Stromal cell of bone marrow (primary cell): ENCODE measurements around the gene OLFML2B.
A peak's percentile ranks its signal among the peaks of the same experiment; 100 is the strongest.
"Not testable (repeated sequence)": the region's sequence is repeated elsewhere in the genome, so short reads cannot be mapped to it uniquely, and the experiment has no call there.

Source experiments
- DNase-seq: peaks from one replicate; pipeline ENCODE4 v3.0.0-alpha.2; 2012; ENCODE audit warnings: low read depth

OLFML2B gene

DNA sequence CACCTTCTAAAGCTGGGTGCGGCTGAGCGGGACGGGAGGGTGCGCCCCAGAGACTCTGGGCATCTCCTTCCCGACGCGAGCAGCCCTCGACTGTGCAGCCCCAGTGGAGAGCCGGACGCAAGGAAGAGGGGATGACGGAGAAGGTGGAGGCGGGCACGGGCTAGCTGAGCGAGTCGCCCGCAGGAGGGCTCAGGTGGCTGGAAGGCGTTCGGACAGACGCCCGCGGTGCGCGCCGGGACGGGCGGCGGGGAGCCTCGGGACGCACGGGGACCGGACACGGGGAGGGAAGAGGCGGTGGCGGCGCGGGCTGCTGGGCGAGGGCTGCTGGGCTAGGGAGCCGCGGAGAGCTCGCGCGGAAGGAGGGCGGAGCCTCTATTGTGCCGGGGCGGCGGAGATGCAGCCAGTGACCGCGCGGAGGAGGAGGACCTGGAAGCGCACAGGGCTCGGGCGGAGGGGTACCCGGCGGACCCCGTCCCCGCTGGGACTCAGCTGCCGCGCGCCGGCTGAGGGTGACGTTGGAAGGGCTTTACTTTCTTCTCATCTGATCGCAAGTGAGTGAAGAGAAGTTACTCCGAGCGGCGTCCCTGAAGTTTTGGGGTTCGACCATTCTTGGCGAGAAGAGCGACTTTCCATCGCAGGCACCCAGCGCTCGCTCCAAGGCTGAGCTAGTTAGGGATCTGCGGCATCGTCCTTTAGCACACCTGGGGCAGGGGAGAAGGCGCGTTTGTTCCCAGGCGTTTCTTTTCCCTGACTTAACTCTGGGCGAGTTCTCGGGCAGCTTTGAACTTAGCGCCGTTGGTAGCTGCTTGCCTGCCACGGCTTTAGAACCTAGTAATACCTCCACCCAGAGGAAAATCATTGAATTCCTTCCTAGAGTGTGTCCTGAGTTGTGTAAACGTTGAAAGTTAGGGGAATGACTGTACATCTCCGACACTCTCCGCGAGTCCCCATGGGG, at the start of gene OLFML2B:
Gene OLFML2B (minus strand): TSS at position 323 of the 955 bp plus-strand sequence. CDS start 439 bp downstream, outside the sequence.
- peak; percentile 82 for DNase-seq

GRCh38 chr1:162072740-162073139, 49.1 kb upstream of the OLFML2B start:
- DNase-seq = no peak

GRCh38 chr1:162070825-162071224, 47.2 kb upstream of the OLFML2B start:
- no peak for DNase-seq

- no peak for DNase-seq
Measured at GRCh38 chr1:162070094-162070748, 46.6 kb upstream of the OLFML2B start.

- DNase-seq = peak; percentile 11
Measured at GRCh38 chr1:162069334-162070093, 45.8 kb upstream of the OLFML2B start, which contains the start of gene NOS1AP. NOS1AP (plus strand) TSS chr1:162069691; CDS start chr1:162070178, 487 bp downstream.

GRCh38 chr1:162068301-162068700, 44.6 kb upstream of the OLFML2B start:
- no peak for DNase-seq

DNA sequence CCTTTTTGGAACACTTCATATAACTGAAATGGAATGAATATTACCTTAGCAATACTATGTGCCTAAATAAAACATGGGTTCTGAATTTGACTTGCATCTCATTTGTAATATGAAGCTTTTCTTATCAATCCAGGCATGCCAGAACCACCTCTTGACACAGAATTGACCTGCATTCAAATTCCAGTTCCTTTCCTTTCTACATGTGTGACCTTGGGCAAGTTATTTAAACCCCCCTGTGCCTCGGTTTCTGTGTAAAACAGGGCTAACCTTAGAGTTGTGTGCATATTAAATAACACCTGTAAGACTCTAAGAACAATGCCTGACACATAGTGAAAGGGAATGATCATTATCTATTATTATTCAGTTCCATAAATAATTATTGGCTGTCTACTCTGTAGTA, 43.8 kb upstream of the OLFML2B start:
- DNase-seq = no peak

DNA sequence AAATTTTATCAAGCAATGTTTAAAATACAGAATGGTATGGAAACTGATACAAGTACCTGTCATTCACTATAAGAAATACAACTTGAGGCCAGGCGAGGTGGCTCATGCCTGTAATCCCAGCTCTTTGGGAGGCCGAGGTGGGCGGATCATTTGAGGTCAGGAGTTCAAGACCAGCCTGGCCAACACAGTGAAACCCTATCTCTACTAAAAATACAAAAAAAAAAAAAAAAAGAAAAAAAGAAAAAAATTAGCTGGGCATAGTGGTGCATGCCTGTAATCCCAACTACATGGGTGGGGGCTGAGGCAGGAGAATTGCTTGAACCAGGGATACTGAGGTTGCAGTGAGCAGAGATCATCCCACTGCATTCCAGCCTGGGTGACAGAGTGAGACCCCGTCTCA, 43.2 kb upstream of the OLFML2B start:
- not testable (repeated sequence) for DNase-seq

DNA sequence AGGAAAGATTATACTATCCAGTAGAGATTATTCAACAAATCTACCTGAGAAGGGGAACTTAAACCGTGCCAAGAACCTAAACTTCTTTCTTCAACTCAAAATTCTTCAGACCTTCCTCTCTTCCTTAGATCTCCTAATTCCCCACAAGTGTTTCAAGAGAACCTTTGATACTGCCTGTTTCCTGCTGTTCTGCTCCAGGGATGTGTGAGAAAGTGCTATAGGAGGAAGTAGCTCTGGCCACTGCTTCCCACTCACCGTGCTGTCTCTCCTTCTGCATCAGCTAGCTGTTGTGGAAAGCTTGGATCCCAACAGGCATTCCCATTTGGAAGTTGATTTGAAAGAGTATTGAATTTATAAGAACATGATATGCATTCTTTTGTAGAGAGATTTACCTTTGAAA, 41.3 kb upstream of the OLFML2B start:
- no peak for DNase-seq

DNA sequence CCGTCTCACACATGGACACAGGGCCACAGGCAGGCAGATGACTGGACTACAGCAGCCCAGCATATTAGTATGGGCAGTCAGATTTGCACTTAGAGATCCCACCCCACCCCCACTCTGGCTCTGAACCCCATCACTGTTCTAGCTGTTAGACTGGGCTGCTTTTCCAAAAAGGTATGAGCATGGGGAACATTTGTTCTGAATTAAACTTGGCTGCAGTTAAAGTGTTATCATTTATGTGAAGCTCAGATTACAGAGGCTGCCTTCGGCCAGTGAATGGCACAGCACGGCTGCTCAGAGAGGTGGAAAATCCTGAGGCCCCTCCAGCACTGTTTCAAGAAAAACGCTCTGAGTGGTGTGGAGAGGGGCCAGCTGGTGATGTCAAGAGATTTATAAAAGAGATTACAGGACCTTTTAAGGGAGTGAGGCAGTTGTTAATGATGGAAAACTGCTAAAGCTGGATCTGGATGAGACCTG, 38.9 kb upstream of the OLFML2B start:
- DNase-seq = no peak

DNA sequence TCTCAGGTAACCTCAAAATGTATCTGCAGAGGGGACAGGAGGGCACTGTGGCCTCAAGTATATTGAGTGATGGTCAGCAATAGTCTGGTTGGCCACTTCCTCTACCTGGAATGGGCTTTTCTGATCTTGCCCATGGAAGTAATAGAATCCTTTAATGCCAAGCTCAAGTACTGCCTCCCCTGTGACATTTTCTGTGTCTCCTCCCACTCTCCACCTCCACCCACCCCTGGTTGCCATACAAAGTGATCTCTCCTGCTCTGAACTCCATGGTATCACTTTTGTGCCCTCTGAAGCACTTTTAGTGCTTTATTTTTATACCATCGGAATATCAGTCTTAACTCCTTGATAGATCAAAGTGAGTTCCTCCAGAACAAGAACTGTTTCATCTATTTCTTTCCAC, 36.6 kb upstream of the OLFML2B start:
- DNase-seq = no peak

DNA sequence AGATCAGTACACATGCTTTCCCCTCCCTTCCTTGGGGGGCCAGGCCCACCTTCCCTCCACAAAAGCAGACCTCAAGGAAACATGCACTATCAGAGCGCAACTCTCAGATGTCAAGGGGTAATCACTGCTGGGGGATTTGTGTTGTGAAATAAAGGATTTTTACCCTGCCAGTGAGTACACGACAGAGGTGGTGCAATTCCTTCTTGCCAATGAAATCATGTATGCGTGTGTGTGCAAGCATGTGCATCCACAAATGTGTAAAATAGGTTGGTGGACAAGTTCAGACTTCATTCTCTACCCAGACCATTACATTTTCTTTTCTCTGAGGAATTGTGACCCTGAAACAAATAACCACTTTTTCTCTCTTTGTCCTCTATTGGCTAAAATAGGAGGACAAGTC, 36.1 kb upstream of the OLFML2B start:
- DNase-seq = no peak

GRCh38 chr1:162056579-162056978, 32.9 kb upstream of the OLFML2B start:
- no peak for DNase-seq

DNA sequence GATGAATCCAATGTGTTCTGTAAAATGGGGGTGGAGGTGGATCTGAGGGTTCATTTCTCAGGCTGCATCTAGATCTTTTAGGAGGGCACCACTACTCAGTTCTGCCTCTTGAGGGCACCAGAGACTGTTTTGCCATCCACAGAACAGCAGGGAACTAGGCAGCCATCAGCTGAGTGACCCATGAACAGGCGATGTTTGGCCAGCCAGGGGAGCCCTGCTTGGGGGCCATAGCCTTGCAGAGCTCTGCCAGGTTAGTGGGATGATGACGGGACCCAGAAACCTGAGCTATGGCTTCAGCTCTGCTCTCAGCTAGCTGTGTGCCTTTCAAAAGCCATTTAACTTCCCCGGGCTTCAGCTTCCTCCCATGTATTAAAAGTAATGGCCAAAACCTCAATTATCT, 32.4 kb upstream of the OLFML2B start:
- peak; percentile 47 for DNase-seq

DNA sequence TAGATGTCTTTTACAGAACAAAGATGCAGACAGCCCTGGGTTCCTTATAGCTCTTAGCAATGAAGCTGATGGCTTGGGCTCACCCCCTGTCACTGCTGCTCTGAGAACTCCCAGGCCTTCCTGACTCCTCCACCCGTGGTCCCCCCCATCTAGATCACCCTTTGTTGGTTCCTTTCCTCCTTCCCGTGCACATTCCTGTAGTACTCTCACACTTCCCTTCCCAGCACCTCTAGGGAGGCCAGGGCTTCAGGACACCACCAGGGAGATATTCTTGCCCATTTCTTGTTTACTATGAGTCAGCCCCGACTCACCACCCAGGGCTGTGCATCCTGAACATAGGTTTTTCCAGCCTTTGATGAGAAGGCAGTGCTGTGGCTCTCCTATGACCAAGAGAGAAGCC, 31.4 kb upstream of the OLFML2B start:
- DNase-seq = peak; percentile 36

DNA sequence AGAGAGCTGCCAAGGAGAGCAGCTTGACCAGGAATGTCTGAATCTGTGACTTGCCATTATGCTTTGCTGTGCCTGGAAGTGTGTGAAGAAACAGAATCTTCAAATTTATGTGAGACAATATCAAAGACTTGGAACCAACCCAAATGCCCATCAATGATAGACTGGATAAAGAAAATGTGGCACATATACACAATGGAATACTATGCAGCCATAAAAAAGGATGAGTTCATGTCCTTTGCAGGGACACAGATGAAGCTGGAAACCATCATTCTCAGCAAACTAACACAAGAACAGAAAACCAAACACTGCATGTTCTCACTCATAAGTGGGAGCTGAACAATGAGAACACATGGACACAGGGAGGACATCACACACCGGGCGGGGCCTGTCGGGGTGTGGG, 30.3 kb upstream of the OLFML2B start:
- not testable (repeated sequence) for DNase-seq

GRCh38 chr1:162046921-162047320, 23.3 kb upstream of the OLFML2B start:
- no peak for DNase-seq

DNA sequence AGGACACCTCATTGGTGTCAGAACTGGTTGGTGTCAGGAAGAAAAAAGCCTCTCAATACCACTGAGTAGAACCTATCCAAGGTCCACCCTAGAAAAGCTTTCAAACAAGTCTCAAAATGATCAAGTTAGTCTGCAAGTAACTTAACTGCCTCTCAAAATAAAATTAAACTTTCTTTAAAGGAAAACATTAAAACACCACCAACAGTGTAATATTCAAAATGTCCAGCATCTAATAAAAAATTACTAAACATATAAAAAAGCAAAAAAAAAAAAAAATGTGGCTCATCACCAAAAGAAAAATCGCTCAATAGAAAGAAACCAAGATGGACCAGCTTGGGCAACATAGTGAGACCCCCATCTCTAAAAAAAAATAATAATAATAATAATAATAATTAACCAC, 18.7 kb upstream of the OLFML2B start:
- no peak for DNase-seq

DNA sequence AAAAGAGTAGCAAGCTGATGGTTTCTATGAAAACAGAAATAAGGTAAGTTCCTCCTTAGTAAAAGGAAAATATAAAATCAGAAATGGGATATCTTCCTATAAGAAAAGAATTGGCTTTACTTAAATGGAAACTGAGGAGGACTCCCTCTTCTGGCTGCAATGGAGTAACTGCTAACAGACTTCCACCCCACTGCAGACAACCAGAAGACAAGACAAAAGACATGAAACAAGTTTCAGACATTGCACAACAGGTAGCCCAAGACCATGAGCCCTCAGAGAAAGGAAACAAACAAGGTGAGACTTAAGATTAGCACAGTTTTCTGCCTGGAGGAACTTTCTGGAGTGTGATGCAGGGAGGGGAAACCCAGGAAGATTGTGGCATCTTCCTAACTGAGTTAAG, 17.0 kb upstream of the OLFML2B start:
- DNase-seq = no peak

GRCh38 chr1:162040001-162040400, 16.3 kb upstream of the OLFML2B start:
- DNase-seq = no peak

GRCh38 chr1:162038624-162039023, 15.0 kb upstream of the OLFML2B start:
- DNase-seq = no peak

GRCh38 chr1:162036163-162036562, 12.5 kb upstream of the OLFML2B start:
- no peak for DNase-seq
